ENCODE measurements around the gene REX1BD.

REX1BD gene

GRCh38 chr19:18606281-18607225 is 18.0 kb downstream of the REX1BD start, which contains the start of gene CRLF1:
Gene CRLF1 (minus strand): TSS chr19:18606799. CDS start chr19:18606656, 143 bp downstream.
- no peak for DNase-seq (ENCODE audit: low read depth in 1 of 2, low spot score in 1 of 2)
- H3K27ac ChIP-seq (replicated peaks) = no peak within 1 kb of the TSS
- TF ChIP-seq POLR2AphosphoS5 (IDR thresholded peaks at IDR 0.05; ENCODE audit: low read depth) (no peak), REST (IDR thresholded peaks at IDR 0.05; ENCODE audit: insufficient replicate concordance, low read depth) (no peak), CTCF (IDR thresholded peaks at IDR 0.05; ENCODE audit: insufficient read depth, low read length) (no peak), GABPA (IDR thresholded peaks at IDR 0.05; ENCODE audit: low read depth) (no peak), SPI1 (IDR thresholded peaks at IDR 0.05; ENCODE audit: borderline replicate concordance, low read depth) (no peak)
- H3K4me3 ChIP-seq (replicated peaks; ENCODE audit: insufficient read depth, low read length) = no peak within 1 kb of the TSS
- H3K27me3 ChIP-seq (ENCODE audit: insufficient read depth, poor library complexity, severe bottlenecking) = peaks cover 71% of the 10 kb centered on the region

GRCh38 chr19:18607226-18608101 is 18.9 kb downstream of the REX1BD start:
- TF ChIP-seq REST (IDR thresholded peaks at IDR 0.05; ENCODE audit: insufficient replicate concordance, low read depth) = no peak
- TF ChIP-seq CTCF (IDR thresholded peaks at IDR 0.05; ENCODE audit: insufficient read depth, low read length) = no peak
- no peak for TF ChIP-seq POLR2AphosphoS5 (IDR thresholded peaks at IDR 0.05; ENCODE audit: low read depth)
- TF ChIP-seq SPI1 (IDR thresholded peaks at IDR 0.05; ENCODE audit: borderline replicate concordance, low read depth) = no peak
- no peak for TF ChIP-seq GABPA (IDR thresholded peaks at IDR 0.05; ENCODE audit: low read depth)
- Histone ChIP-seq H3K27me3 (ENCODE audit: insufficient read depth, poor library complexity, severe bottlenecking) (peaks cover 80% of the 10 kb centered on the region), H3K27ac (replicated peaks) (no peak overlapping the region), H3K4me3 (replicated peaks; ENCODE audit: insufficient read depth, low read length) (no peak overlapping the region)
- DNase-seq (ENCODE audit: low read depth in 1 of 2, low spot score in 1 of 2) = no peak

- no peak for DNase-seq (ENCODE audit: low read depth in 1 of 2, low spot score in 1 of 2)
- Histone ChIP-seq H3K27me3 (ENCODE audit: insufficient read depth, poor library complexity, severe bottlenecking) (peaks cover 81% of the 10 kb centered on the region), H3K4me3 (replicated peaks; ENCODE audit: insufficient read depth, low read length) (no peak overlapping the region), H3K27ac (replicated peaks) (no peak overlapping the region)
- no peak for TF ChIP-seq POLR2AphosphoS5 (IDR thresholded peaks at IDR 0.05; ENCODE audit: low read depth)
- TF ChIP-seq GABPA (IDR thresholded peaks at IDR 0.05; ENCODE audit: low read depth) = no peak
- no peak for TF ChIP-seq SPI1 (IDR thresholded peaks at IDR 0.05; ENCODE audit: borderline replicate concordance, low read depth)
- TF ChIP-seq CTCF (IDR thresholded peaks at IDR 0.05; ENCODE audit: insufficient read depth, low read length) = no peak
- TF ChIP-seq REST (IDR thresholded peaks at IDR 0.05; ENCODE audit: insufficient replicate concordance, low read depth) = no peak
Measured at GRCh38 chr19:18608102-18608804, 19.7 kb downstream of the REX1BD start.

Data from HL-60 (cell line).